ENCODE measurements around the gene WDHD1.
A peak's percentile ranks its signal among the peaks of the same experiment; 100 is the strongest.
"Not testable (repeated sequence)": the region's sequence is repeated elsewhere in the genome, so short reads cannot be mapped to it uniquely, and the experiment has no call there.

Gene WDHD1

DNA sequence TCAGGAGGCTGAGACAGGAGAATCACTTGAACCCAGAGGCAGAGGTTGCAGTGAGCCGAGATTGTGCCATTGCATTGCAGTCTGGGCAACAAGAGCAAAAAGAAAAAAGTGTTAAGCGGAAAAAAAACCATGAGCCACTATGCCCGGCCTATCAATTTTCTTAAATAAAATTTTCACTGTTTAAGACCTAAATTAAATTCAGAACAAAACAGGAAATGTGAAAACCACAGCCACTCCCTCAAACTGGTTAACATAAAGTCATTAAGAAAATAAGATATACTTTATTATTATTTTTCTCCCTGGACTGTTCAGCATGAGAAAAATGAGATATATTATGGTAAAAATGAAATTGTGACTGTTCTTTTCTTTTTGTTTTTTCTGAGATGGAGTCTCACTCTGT is 79.7 kb downstream of the WDHD1 start:
- DNase-seq (ENCODE audit: low spot score) = no peak

DNA sequence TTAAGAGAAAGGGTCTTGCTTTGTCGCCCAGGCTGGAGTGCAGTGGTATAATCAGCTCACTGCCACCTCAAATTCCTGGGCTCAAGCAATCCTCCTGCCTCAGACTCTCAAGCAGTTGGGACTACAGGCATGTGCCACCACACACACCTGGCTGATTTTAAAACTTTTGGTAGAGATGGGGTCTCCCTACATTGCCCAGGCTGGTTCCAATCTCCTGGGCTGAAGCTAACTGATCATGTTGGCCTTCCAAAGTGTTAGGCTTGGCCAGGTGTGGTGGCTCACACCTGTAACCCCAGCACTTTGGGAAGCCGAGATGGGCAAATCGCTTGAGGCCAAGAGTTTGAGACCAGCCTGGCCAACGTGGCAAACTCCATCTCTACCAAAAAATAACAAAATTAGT is 80.4 kb downstream of the WDHD1 start:
- no peak for DNase-seq (ENCODE audit: low spot score)

GRCh38 chr14:54944737-54945391 is 82.0 kb downstream of the WDHD1 start:
- no peak for DNase-seq (ENCODE audit: low spot score)

DNA sequence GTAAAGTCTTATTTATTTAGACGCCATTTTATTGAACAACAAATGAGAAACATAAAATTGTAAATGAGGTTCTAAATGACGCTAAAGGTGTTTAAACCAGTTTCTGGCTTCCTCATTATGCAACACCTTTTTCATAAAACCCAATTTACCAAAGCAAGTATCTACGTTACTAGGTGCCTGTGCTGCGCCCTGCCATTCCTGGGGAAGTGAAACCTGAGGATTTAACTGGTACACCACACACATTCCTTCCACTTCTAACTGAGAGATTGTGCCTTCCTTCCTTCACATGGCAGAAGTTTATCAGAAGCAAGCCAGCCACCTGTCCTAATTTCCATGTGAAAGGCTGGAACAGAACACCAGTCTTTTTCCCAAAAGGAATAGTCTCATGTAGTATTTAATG is 84.0 kb downstream of the WDHD1 start:
- no peak for DNase-seq (ENCODE audit: low spot score)

- no peak for DNase-seq (ENCODE audit: low spot score)
These were observed 90.1 kb downstream of the WDHD1 start for GRCh38 chr14:54936816-54937215.

DNA sequence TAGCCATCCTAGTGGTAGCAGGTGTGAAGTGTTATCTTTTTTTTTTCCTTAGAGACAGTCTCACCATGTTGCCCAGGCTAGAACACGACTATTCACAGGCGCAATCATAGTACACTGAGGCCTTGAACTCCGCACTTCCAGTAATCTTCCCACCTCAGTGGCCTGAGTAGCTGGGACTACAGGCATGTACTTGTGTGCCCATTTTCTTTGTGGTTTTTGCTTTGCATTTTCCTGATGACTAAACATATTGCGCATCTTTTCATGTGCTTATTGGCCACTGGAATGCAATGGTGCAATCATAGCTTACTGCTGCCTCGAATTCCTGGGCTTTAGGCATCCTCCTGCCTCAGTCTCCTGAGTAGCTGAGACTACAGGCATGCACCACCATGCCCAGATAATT is 90.9 kb downstream of the WDHD1 start:
- DNase-seq (ENCODE audit: low spot score) = no peak

DNA sequence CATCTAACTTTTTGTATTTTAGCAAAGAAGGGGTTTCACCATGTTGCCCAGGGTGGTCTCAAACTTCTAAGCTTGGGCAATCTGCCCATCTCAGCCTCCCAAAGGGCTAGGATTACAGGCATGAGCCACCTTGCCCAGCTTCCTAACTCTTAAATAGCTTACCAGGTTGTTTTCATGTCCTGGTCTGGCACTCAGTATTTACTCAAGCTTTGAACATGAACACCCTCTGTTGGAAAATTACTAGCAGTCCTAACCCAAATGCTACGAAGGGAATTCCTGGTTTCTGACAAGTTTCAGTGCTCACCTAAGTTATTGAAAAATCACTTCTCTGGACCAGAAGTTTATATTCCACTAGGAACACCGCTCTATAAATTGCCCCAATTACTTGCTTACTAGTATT is 91.8 kb downstream of the WDHD1 start:
- no peak for DNase-seq (ENCODE audit: low spot score)

DNA sequence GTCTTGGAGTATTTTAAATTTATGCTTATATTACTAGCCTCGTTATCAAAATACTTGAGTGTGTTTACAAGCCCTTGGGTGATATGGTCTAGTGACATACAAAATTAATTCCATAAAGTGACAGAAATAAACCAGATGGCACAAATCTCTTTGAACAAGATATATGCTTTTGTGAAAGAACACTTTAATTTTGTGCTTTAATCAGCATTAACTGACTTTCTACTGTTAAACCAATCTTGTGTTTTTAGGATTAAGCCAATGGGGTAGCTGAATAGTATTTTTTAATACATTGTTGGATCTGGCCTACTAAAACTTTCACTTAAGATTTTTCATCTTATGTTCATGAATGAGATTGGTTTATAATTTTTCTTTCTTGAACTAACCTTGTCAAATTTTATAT is 93.9 kb downstream of the WDHD1 start:
- DNase-seq (ENCODE audit: low spot score) = no peak

DNA sequence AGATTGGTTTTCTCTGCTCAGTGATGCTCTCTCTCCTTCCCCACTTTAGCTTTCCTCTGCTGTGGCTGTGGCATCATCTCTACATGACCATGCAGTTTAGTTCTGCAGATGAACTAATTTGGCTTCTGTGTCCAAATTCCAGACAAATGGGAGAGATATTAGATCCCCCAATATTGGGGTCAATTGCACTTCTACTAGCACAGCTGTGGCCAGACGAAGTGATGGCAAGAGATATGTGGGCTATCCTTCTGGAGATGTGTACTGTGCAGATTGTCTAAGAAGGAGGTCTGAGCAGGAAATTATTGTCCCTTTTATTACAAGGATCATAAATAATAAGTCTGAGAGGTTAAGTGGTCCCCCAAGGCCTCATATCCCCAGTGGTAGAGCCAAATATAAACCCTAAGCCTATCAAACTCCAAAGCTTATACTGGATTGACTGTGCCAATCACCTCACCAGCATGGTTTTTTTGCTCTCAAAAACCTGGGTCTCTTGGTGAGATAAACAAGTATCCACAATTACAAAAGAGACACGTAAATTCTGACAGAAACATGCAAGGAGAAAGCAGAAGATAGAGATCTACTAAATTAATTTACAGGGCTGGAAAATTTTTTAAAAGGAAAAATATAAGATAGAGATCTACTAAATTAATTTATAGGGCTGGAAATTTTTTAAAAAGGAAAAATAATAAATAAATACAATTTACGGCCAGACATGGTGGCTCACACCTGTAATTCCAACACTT is 95.1 kb downstream of the WDHD1 start:
- peak; percentile 37 for DNase-seq (ENCODE audit: low spot score)

DNA sequence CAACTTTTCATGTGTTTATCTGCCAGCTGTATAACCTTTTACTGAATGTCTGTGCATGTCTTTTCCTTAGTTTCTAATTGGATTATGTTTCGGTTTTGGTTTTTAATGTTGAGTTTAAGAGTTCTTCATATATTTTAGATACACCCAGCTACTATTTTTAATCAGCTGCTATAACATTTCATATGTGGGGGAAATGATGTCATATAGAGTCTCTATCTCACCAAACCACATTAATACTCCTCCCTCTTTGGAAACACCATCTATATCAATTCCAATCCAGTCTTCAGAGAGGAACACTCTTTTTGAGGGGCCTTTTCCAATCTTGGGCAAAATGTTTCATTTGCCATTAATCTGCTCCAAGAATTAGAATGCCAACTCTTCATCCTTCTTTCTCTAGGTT is 95.8 kb downstream of the WDHD1 start:
- DNase-seq (ENCODE audit: low spot score) = peak; percentile 73

GRCh38 chr14:54929556-54929955 is 97.3 kb downstream of the WDHD1 start:
- DNase-seq (ENCODE audit: low spot score) = peak; percentile 42

- peak; percentile 50 for DNase-seq (ENCODE audit: low spot score)
These were observed 98.7 kb downstream of the WDHD1 start for GRCh38 chr14:54928216-54928615.

DNA sequence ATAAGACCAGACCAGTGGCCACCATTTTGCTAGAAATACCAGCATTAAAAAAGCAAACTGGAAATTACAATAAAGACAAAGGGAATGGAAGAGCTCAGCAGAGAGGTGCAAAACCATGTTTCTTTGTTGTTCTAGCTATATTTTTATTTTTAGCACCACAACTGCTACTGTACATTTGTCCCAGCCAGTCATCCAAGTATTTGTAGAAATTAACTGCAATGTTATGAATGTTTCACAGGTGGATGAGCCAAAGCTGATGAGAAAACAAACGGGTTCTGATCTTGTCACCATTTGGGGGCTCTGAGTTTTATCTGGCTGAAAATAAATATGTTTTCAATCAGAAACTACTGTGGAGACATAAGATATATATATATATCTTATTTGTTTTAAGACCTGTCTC is 99.3 kb downstream of the WDHD1 start:
- no peak for DNase-seq (ENCODE audit: low spot score)

DNA sequence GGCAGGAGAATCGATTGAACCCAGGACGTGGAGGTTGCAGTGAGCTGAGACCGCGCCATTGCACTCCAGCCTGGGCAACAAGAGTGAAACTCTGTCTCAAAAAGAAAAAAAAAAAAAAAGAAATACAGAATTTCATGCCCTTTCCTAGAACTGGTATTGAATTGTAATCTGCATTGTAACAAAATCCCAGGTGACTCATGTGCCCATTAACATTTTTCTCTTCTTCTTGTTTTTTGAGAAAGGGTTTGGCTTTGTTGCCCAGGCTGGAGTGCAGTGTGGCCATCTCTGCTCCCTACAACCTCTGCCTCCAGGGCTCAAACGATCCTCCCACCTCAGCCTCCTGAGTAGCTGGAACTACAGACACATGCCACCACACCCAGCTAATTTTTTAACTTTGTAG is 100.3 kb downstream of the WDHD1 start:
- DNase-seq (ENCODE audit: low spot score) = not testable (repeated sequence)

DNA sequence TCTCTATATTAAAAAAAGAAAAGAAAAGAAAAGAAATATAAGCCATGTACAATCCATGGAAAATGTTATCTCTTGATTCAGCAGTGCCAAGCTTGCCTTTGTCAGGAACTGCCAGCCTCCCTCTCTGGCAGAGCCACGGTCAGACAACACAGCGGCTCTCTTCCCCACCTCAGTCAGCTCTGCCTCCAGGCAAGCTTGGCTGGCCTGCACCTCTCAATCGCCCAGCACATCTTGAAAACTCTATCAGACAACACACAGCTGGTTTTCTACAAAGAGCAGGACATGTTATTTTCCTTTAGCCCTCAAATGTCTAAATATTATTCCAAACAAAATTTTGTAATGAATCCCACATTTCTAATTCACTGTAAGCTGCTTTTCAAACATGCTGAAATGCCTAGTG is 104.3 kb downstream of the WDHD1 start:
- DNase-seq (ENCODE audit: low spot score) = no peak

DNA sequence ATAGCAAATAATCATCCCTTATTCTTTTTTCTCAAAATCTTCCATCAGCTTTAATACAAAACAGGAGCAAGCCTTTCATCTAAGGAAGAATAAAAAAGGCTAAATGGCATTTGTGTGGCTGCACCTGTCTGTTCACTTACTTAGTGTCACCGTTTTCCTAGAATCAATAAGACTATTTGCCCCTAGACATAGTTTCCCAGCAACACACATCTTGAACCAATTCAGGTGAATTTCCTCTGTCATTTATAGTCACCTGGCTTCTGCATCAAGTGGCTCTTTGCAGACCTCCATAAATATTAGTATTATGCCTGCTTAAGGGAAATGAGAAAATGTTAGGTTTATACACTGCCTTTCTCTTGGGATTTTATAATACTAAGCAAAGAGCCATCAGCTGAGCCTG is 106.8 kb downstream of the WDHD1 start:
- DNase-seq (ENCODE audit: low spot score) = no peak

GRCh38 chr14:54919330-54919729 is 107.6 kb downstream of the WDHD1 start:
- DNase-seq (ENCODE audit: low spot score) = no peak

GRCh38 chr14:54918427-54918826 is 108.5 kb downstream of the WDHD1 start:
- no peak for DNase-seq (ENCODE audit: low spot score)

- no peak for DNase-seq (ENCODE audit: low spot score)
These were observed 110.8 kb downstream of the WDHD1 start for GRCh38 chr14:54916101-54916500.

- no peak for DNase-seq (ENCODE audit: low spot score)
These were observed 116.9 kb downstream of the WDHD1 start for GRCh38 chr14:54909817-54910558.

GRCh38 chr14:54908973-54909372 is 117.9 kb downstream of the WDHD1 start:
- not testable (repeated sequence) for DNase-seq (ENCODE audit: low spot score)

GRCh38 chr14:54908190-54908589 is 118.7 kb downstream of the WDHD1 start:
- no peak for DNase-seq (ENCODE audit: low spot score)

DNA sequence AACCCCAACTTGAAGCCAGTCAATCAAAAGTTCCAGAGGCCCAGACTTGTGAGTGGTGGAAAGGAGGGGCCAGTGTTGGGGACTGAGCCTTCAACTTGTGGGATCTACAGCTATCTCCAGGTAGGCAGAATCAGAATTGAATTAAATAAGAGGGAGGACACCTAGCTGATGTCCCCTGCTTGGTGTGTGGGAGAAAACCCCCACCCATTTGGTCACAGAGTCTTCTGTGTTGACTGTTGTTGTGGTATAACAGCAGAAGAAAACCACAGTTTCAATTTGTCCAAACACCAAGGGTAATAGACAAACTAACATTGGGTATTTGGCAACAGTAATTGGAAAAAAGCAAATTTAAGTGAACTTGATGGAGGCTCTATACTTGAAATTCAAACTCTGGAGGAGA is 120.8 kb downstream of the WDHD1 start:
- DNase-seq (ENCODE audit: low spot score) = no peak

All from hematopoietic multipotent progenitor cell treated with erythropoietin and hydrocortisone succinate and interleukin-3 and kit ligand, for 17 days (in vitro differentiated cells).